Right atrium auricular region (tissue), 2 donors: Measurements from ENCODE around the gene NCAPD2. TPM values are rescaled to one million over a fixed set of nuclear protein-coding genes. Genes with fewer than 3 reads are reported as not detected.

Experiments
- DNase-seq: peaks from one replicate; pipeline ENCODE4 v3.0.0-alpha.2; 2019; ENCODE audit warnings: low spot score
- H3K27ac ChIP-seq, 2 donors: fragments of 200-600 bp; sonication (generic); 1 replicate in 1 of 2; 2 replicates in 1 of 2; pipeline ENCODE4 v1.5.1; 2016 to 2019
- H3K27me3 ChIP-seq, 2 donors: fragments of 200-600 bp; sonication (generic); one replicate each; pipeline versions ENCODE4 v1.5.1 to v1.6.0; 2017 to 2019
- H3K36me3 ChIP-seq: fragments of 200-600 bp; sonication (generic); one replicate; pipeline ENCODE4 v1.5.1; 2016
- H3K4me1 ChIP-seq, 2 donors: fragments of 200-600 bp; sonication (generic); one replicate each; pipeline versions ENCODE4 v1.5.1 to v1.6.0; 2017 to 2019
- H3K4me3 ChIP-seq, 2 donors: fragments of 200-600 bp; sonication (generic); 1 replicate in 1 of 2; 2 replicates in 1 of 2; pipeline ENCODE4 v1.5.1; 2017 to 2019; ENCODE audit warnings: mild to moderate bottlenecking in 1 of 2, moderate library complexity in 1 of 2
- H3K9me3 ChIP-seq, 2 donors: fragments of 200-600 bp; sonication (generic); one replicate each; pipeline ENCODE4 v1.5.1; 2019
- total RNA-seq, 2 donors: library from RNA; depleted of rRNA; stranded (reverse); fragments of >200 nt; gene quantifications; one replicate each; pipeline ENCODE4 v1.1.0, GENCODE V29; 2016
- TF ChIP-seq, protein P1 (sequence below), 2 donors: fragments of 200-600 bp; sonication (generic); IDR thresholded peaks; one replicate each; pipeline ENCODE4 v1.5.1; 2019; ENCODE audit warnings: antibody characterized with exemption in 2 of 2

The NCAPD2 gene
- total RNA-seq, 2 donors from 2014 or later = 11.6 to 53.5 TPM

DNA sequence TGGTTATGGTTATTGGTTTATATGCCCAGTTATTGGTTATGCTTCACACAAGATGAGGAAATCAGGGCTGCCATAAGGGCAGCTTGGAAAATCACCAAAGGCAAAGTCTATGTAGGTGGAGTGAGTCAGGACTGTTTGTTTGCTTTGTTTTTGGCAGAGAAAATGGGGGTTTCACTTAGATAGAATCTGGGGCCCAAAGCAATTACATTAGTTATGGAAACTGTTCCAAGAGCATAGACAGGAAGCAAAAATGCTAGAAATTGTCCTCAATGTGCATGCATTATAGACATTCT, 25.7 kb upstream of the NCAPD2 start:
- no peak overlapping the region for H3K27ac ChIP-seq
- H3K4me1 ChIP-seq = peaks cover 0 to 22% of the 10 kb centered on the region in 2 donors

DNA sequence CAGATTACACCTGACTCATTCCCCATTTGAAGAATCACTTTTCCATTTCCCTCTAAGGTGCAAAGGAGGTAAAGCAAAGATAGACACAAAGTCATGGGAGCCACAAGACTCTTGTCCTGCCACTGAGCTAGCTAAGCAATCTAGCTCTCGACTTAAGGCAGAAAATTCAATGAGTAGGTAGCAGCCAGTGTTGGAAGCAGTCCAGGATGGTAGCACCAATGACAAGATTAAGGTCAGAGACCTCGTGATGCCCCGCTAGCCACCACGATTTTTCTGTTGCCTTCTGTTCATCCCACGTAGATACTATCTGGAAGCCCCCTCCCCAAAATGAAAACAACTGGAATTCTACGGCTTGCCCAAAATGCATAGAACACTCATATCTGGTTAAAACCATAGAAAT, 24.8 kb upstream of the NCAPD2 start:
- peaks cover 0 to 22% of the 10 kb centered on the region in 2 donors for H3K4me1 ChIP-seq
- H3K9me3 ChIP-seq = no peaks in the 10 kb centered on the region
- H3K27ac ChIP-seq = no peak overlapping the region
- DNase-seq = no peak
- TF ChIP-seq, protein P1, sequence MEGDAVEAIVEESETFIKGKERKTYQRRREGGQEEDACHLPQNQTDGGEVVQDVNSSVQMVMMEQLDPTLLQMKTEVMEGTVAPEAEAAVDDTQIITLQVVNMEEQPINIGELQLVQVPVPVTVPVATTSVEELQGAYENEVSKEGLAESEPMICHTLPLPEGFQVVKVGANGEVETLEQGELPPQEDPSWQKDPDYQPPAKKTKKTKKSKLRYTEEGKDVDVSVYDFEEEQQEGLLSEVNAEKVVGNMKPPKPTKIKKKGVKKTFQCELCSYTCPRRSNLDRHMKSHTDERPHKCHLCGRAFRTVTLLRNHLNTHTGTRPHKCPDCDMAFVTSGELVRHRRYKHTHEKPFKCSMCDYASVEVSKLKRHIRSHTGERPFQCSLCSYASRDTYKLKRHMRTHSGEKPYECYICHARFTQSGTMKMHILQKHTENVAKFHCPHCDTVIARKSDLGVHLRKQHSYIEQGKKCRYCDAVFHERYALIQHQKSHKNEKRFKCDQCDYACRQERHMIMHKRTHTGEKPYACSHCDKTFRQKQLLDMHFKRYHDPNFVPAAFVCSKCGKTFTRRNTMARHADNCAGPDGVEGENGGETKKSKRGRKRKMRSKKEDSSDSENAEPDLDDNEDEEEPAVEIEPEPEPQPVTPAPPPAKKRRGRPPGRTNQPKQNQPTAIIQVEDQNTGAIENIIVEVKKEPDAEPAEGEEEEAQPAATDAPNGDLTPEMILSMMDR (IDR thresholded peaks at IDR 0.05) = no peak
- H3K36me3 ChIP-seq = peaks cover 19% of the 10 kb centered on the region
- H3K4me3 ChIP-seq = no peak overlapping the region
- H3K27me3 ChIP-seq = no peaks in the 10 kb centered on the region

More for the DNA sequence above, 25.7 kb upstream of the NCAPD2 start:
- Histone ChIP-seq H3K36me3 (peaks cover 28% of the 10 kb centered on the region), H3K9me3 (no peaks in the 10 kb centered on the region), H3K4me3 (no peak overlapping the region), H3K27me3 (no peaks in the 10 kb centered on the region)
- TF ChIP-seq, protein P1 (IDR thresholded peaks at IDR 0.05) = no peak
- DNase-seq = no peak

DNA sequence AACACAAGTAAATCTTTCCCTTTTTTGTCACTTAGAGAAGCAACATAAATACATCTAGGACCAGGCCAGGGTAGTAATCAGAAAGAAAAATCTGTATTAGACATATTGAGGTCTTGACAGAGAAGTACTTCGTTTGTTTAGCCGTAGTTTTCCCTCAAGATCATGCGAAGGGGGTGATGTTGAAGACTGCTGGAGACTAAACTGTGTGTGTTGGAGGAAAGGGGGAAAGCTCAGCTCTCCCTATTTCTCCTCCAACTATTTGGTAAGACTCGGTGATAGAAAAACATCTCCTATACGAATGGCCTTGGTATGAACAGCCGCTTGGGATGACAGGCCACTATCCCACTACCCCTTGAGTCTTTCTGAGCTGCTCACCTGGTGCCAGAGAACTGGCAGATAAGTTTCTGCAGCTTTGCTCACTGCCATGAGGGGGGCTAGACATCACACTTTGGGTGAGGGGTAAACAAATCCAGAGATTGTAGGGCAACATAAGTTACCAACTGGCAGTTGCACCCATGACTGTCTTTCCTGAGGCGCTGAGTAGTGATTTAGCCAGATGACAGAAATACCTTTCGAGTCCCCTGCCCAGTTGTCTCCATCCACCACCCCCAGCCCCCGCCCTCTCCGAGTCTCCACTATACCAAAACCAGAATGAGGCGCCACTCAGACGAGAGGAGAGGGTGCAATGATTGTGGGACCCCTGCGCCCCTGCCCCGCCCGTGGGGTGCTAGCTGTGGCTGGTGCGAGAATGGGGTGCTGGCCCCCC, 24.1 kb upstream of the NCAPD2 start:
- peaks cover 0 to 22% of the 10 kb centered on the region in 2 donors for H3K4me1 ChIP-seq

DNA sequence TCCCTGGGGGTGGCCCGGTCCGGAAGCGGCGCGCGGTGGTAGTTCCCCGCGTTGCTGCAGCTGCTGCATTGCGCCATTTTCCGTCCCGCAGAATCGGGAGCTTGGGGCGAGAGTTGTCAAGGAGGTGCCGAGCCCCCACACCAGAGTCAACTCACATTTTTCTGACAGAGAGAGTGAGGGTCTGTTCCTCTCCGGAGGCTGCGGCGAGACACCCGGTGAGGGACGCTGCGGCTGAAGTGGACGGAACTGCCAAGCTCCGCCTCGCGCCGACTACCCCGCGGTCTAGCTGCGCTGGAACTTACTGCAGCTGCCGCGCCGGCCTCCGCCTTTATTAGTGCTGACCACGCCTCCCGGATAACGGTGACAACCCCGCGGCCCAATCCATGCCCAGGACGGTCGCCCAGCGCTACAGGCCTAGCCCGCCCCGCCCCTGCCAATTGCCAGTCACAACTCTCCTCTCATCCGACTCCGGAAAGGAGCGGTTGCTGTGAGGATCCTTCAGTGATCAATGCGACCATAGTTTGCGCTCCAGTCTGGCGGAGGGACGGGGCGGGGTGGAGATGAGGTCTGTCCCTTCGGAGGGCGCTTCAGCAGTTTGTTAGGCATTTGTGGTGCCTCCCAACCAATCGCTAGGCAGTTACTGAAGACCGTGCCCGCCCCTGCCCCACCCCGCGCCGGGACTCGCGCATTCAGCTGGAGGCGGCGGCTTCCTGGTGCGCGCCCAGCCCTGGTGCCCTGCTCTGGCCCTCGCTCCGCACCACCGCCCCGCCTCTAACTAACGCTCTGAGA, 23.3 kb upstream of the NCAPD2 start, which contains the start of gene VAMP1:
TSS of gene VAMP1 (minus strand) at position 303 of the 789 bp plus-strand sequence. CDS start at position 157, 146 bp downstream.
- TF ChIP-seq, protein P1 (IDR thresholded peaks at IDR 0.05) = no peak
- Histone ChIP-seq H3K4me3 (peak within 1 kb of the TSS; percentile 78 to 80), H3K36me3 (peaks cover 7% of the 10 kb centered on the region), H3K27me3 (no peaks in the 10 kb centered on the region), H3K27ac (peak within 1 kb of the TSS; percentile 85 to 90), H3K9me3 (no peaks in the 10 kb centered on the region), H3K4me1 (peaks cover 0 to 22% of the 10 kb centered on the region in 2 donors)
- DNase-seq = peak; percentile 99

More for the DNA sequence above, 24.1 kb upstream of the NCAPD2 start:
- TF ChIP-seq, protein P1 (IDR thresholded peaks at IDR 0.05) = no peak
- Histone ChIP-seq H3K27ac (peak overlapping the region; percentile 85 to 90), H3K9me3 (no peaks in the 10 kb centered on the region), H3K27me3 (no peaks in the 10 kb centered on the region), H3K36me3 (peaks cover 12% of the 10 kb centered on the region), H3K4me3 (peak overlapping the region; percentile 78 to 80)
- DNase-seq = no peak

DNA sequence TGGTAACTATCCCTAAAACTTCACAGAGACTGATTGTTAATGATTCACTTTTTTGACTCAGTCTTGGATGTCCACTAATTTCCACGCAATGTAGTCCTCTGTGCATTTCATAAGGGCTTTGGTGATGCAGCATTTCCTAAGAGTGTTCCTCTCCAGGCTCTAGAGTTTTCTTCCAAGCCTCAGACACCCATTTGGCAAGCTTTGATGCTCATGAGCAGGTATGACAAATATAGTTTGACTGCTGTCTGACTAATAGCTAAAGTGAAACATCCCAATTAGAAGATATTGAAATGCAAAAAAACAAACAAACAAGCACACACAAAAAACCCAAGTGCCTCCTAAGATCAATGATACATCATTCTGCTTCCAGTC, 21.9 kb upstream of the NCAPD2 start:
- TF ChIP-seq, protein P1 (IDR thresholded peaks at IDR 0.05) = no peak

More for the DNA sequence above, 21.9 kb upstream of the NCAPD2 start:
- no peaks in the 10 kb centered on the region for H3K36me3 ChIP-seq
- no peak overlapping the region for H3K4me3 ChIP-seq
- no peak overlapping the region for H3K27ac ChIP-seq
- H3K27me3 ChIP-seq = no peaks in the 10 kb centered on the region
- no peaks in the 10 kb centered on the region for H3K9me3 ChIP-seq
- peaks cover 0 to 22% of the 10 kb centered on the region in 2 donors for H3K4me1 ChIP-seq
- DNase-seq = no peak
